HCT116 (cell line): ENCODE results near the gene MED16. TPM values are rescaled to one million over a fixed set of nuclear protein-coding genes. Genes with fewer than 3 reads are reported as not detected.

Experiments used
- ATAC-seq: fragments of 200-7000 bp; cut with Tn5 transposase; 2 replicates; pipeline ENCODE4 v1.9.1; 2020; ENCODE audit warnings: mild to moderate bottlenecking, moderate library complexity
- Bru-seq: library from RNA; stranded (reverse); fragments of 400-500 nt; gene quantifications from one replicate; lab custom pipeline; 2021; lab: Mats Ljungman, UMichigan
- BruChase-seq, 2 experiments: library from RNA; stranded (reverse); fragments of 400-500 nt; gene quantifications; one replicate each; lab custom pipeline; 2021; lab: Mats Ljungman, UMichigan
- BruUV-seq: library from RNA; stranded (reverse); fragments of 400-500 nt; replicated peaks from 2 replicates; lab custom pipeline; 2021; lab: Mats Ljungman, UMichigan
- CTCF ChIA-PET: fragments of 300-600 bp; sonication (Branson Sonifier 250); formaldehyde crosslinking; loops from one replicate; lab custom pipeline; 2021; ENCODE audit warnings: antibody characterized with exemption; lab: Charles Lee
- POLR2A ChIA-PET: fragments of 300-600, 350-600 bp; sonication (Branson Sonifier 250); formaldehyde crosslinking; loops from one replicate; lab custom pipeline; 2021; ENCODE audit warnings: antibody characterized with exemption; lab: Charles Lee
- RAD21 ChIA-PET, 2 experiments: fragments of 300-600 bp; sonication (Branson Sonifier 250); formaldehyde crosslinking; loops; one replicate each; lab custom pipeline; 2023; ENCODE audit warnings: low total read pairs in 2 of 2; ENCODE audit not compliant: uncharacterized antibody in 2 of 2, unreplicated experiment in 2 of 2, low non-redundant PET in 1 of 2; lab: Charles Lee
- DNase-seq: peaks from one replicate; pipeline ENCODE4 v3.0.0-alpha.2; 2010; ENCODE audit warnings: low read depth, low spot score
- H2AFZ ChIP-seq: fragments of 200-600 bp; shearing (Covaris generic), sonication (generic); 2 replicates; pipeline ENCODE4 v1.6.1; 2017; ENCODE audit warnings: low read depth, mixed run types, mixed read lengths, antibody characterized with exemption, low read length; ENCODE audit not compliant: poor library complexity, severe bottlenecking
- H3K27ac ChIP-seq: 2 replicates; pipeline ENCODE4 v1.5.1; 2012; ENCODE audit warnings: low read depth, low read length
- H3K27me3 ChIP-seq: fragments of 200-600 bp; sonication (generic); 2 replicates; pipeline ENCODE4 v1.6.1; 2016; ENCODE audit warnings: mixed run types, low read length, mixed read lengths; ENCODE audit not compliant: insufficient read depth
- H3K36me3 ChIP-seq, 2 experiments: fragments of 200-500 bp in 1 of 2; fragments of 200-600 bp in 1 of 2; sonication (Bioruptor generic) in 1 of 2; sonication (generic) in 1 of 2; 2 replicates each; pipeline versions ENCODE4 v1.5.1 to v1.6.1; 2014 to 2016; ENCODE audit warnings: low read length in 2 of 2, inconsistent platforms in 1 of 2, mixed read lengths in 1 of 2, mixed run types in 1 of 2; ENCODE audit not compliant: insufficient read depth in 2 of 2, control insufficient read depth in 1 of 2
- H3K4me1 ChIP-seq, 2 experiments: fragments of 200-600 bp in 1 of 2; sonication (generic) in 1 of 2; 2 replicates each; pipeline versions ENCODE4 v1.5.1 to v1.6.1; 2012 to 2017; ENCODE audit warnings: low read length in 2 of 2, inconsistent platforms in 1 of 2, mild to moderate bottlenecking in 1 of 2, mixed read lengths in 1 of 2, mixed run types in 1 of 2, moderate library complexity in 1 of 2; ENCODE audit not compliant: insufficient read depth in 2 of 2, control insufficient read depth in 1 of 2
- H3K4me2 ChIP-seq: fragments of 200-600 bp; sonication (generic); 2 replicates; pipeline ENCODE4 v1.6.1; 2017; ENCODE audit warnings: mixed run types, low read length, mixed read lengths
- H3K4me3 ChIP-seq, 2 experiments: fragments of 200-600 bp in 1 of 2; sonication (generic) in 1 of 2; replicated peaks in 1 of 2; 2 replicates each; pipeline ENCODE4 v1.5.1; 2011 to 2016; ENCODE audit warnings: low read length in 2 of 2, control low read depth in 1 of 2, low read depth in 1 of 2, mild to moderate bottlenecking in 1 of 2, mixed read lengths in 1 of 2, mixed run types in 1 of 2
- H3K79me2 ChIP-seq: fragments of 200-600 bp; sonication (generic); 2 replicates; pipeline ENCODE4 v1.6.1; 2017; ENCODE audit warnings: mild to moderate bottlenecking, mixed run types, low read length, moderate library complexity, mixed read lengths; ENCODE audit not compliant: insufficient read depth
- H3K9ac ChIP-seq: fragments of 200-600 bp; sonication (generic); 2 replicates; pipeline ENCODE4 v1.6.1; 2016; ENCODE audit warnings: low read length, mixed read lengths
- H3K9me2 ChIP-seq: fragments of 200-600 bp; sonication (generic), shearing (Covaris generic); 2 replicates; pipeline ENCODE4 v1.6.1; 2017; ENCODE audit warnings: mixed run types, mild to moderate bottlenecking, moderate library complexity; ENCODE audit not compliant: insufficient read depth
- H3K9me3 ChIP-seq, 2 experiments: fragments of 200-500 bp in 1 of 2; fragments of 200-600 bp in 1 of 2; sonication (Bioruptor generic) in 1 of 2; sonication (generic) in 1 of 2; 2 replicates each; pipeline ENCODE4 v1.6.1; 2014 to 2017; ENCODE audit warnings: low read length in 2 of 2, mixed read lengths in 2 of 2, inconsistent platforms in 1 of 2, low read depth in 1 of 2, mild to moderate bottlenecking in 1 of 2, mixed run types in 1 of 2, moderate library complexity in 1 of 2; ENCODE audit not compliant: control insufficient read depth in 1 of 2, insufficient read depth in 1 of 2
- H4K20me1 ChIP-seq: fragments of 200-600 bp; sonication (generic), shearing (Covaris generic); 2 replicates; pipeline ENCODE4 v1.6.1; 2017; ENCODE audit warnings: mixed run types, mild to moderate bottlenecking, moderate library complexity; ENCODE audit not compliant: insufficient read depth
- CTCF ChIP-seq, 3 experiments: fragments of 200-600 bp in 1 of 3; sonication (generic) in 1 of 3; IDR thresholded peaks in 2 of 3; conservative IDR thresholded peaks in 1 of 3; 2 replicates each; pipeline ENCODE4 v1.5.1; 2012 to 2017; ENCODE audit warnings: low read depth in 2 of 3, low read length in 2 of 3, antibody characterized with exemption in 1 of 3, borderline replicate concordance in 1 of 3, control low read depth in 1 of 3, mild to moderate bottlenecking in 1 of 3, mixed read lengths in 1 of 3, mixed run types in 1 of 3, moderate library complexity in 1 of 3; ENCODE audit not compliant: insufficient read depth in 1 of 3
- EGR1 ChIP-seq: IDR thresholded peaks from 2 replicates; pipeline ENCODE4 v1.6.1; 2012; ENCODE audit warnings: low read depth
- POLR2A ChIP-seq: IDR thresholded peaks from 2 replicates; pipeline ENCODE4 v1.7.0; 2011; ENCODE audit warnings: borderline replicate concordance; ENCODE audit not compliant: insufficient read depth, insufficient read length; ENCODE audit errors: extremely low read depth
- POLR2AphosphoS5 ChIP-seq: IDR thresholded peaks from 2 replicates; pipeline ENCODE4 v1.6.1; 2011; ENCODE audit warnings: mild to moderate bottlenecking, low read depth, low read length, moderate library complexity
- YY1 ChIP-seq: IDR thresholded peaks from 2 replicates; pipeline ENCODE4 v1.6.1; 2011; ENCODE audit warnings: low read length, low read depth, moderate library complexity, mild to moderate bottlenecking; ENCODE audit not compliant: insufficient replicate concordance; ENCODE audit errors: extremely low read depth
- ZFX ChIP-seq: fragments of 450-650 bp; IDR thresholded peaks from 2 replicates; pipeline ENCODE4 v1.6.1; 2017
- intact Hi-C: fragments of 100-400 bp; cut with micrococcal nuclease; formaldehyde crosslinking; loops from 2 replicates; pipeline ENCODE4 v1.10.0; 2022
- long read RNA-seq: library from polyadenylated mRNA; unstranded; transcript quantifications from one replicate; pipeline ENCODE4 v2.0.0, GENCODE V29; 2021; ENCODE audit not compliant: unreplicated experiment
- polyA plus RNA-seq: library from polyadenylated mRNA; unstranded; fragments of >200 nt; gene quantifications from 2 replicates; pipeline ENCODE4 v1.2.1, GENCODE V29; 2012; ENCODE audit warnings: missing spikeins
- total RNA-seq: library from RNA; stranded (reverse); gene quantifications from one replicate; pipeline ENCODE4 v1.2.1, GENCODE V29; 2021; ENCODE audit not compliant: unreplicated experiment

MED16 gene, protein sequence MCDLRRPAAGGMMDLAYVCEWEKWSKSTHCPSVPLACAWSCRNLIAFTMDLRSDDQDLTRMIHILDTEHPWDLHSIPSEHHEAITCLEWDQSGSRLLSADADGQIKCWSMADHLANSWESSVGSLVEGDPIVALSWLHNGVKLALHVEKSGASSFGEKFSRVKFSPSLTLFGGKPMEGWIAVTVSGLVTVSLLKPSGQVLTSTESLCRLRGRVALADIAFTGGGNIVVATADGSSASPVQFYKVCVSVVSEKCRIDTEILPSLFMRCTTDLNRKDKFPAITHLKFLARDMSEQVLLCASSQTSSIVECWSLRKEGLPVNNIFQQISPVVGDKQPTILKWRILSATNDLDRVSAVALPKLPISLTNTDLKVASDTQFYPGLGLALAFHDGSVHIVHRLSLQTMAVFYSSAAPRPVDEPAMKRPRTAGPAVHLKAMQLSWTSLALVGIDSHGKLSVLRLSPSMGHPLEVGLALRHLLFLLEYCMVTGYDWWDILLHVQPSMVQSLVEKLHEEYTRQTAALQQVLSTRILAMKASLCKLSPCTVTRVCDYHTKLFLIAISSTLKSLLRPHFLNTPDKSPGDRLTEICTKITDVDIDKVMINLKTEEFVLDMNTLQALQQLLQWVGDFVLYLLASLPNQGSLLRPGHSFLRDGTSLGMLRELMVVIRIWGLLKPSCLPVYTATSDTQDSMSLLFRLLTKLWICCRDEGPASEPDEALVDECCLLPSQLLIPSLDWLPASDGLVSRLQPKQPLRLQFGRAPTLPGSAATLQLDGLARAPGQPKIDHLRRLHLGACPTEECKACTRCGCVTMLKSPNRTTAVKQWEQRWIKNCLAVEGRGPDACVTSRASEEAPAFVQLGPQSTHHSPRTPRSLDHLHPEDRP
- total RNA-seq (73.6 TPM), Bru-seq, nascent RNA (percentile 51 among the genes with signal in this experiment), BruChase-seq, experiment 1, labeled RNA remaining after a 6-hour chase (percentile 67 among the genes with signal in this experiment), BruChase-seq, experiment 2, labeled RNA remaining after a 2-hour chase (percentile 64 among the genes with signal in this experiment)
- polyA plus RNA-seq: 52.1 and 55.5 TPM in 2 replicates
- long read RNA-seq, transcript MED16-204 (15 exons, 3,420 nt): major isoform, 59 of 136 reads
- long read RNA-seq, partial matches to known transcripts: 54 of 136 reads
- long read RNA-seq, other reads (novel, unspliced or antisense): 22 of 136 reads

GRCh38 chr19:892894-893689, at the start of gene MED16, which contains the start of gene RNU6-9:
MED16 (minus strand) TSS chr19:893187; CDS start chr19:891131, 2,056 bp downstream.
RNU6-9 (plus strand) TSS chr19:893484.
- no peak for TF ChIP-seq EGR1
- TF ChIP-seq YY1: peak; percentile 90
- no peak for TF ChIP-seq CTCF (IDR thresholded peaks at IDR 0.05 in 2 of 3, conservative IDR thresholded peaks at IDR 0.05 in 1 of 3; ENCODE audit: borderline replicate concordance in 1 of 3, insufficient read depth in 1 of 3, low read depth in 2 of 3, low read length in 2 of 3)
- peak; percentile 41 for TF ChIP-seq POLR2A
- TF ChIP-seq ZFX: peak; percentile 65; the same call in 1 of the 2 replicates
- TF ChIP-seq POLR2AphosphoS5: peak; percentile 77
- ATAC-seq (peak; percentile 89), DNase-seq (peak; percentile 86)
- intact Hi-C loops: no loop called here
- Histone ChIP-seq H3K9me2 (no peaks in the 10 kb centered on the region), H2AFZ (peak within 1 kb of the TSS; percentile 67), H3K4me1 (peaks cover 0 to 13% of the 10 kb centered on the region in 2 experiments; a peak in 2 of 4 replicates), H4K20me1 (no peaks in the 10 kb centered on the region), H3K27ac (peak within 1 kb of the TSS; percentile 82), H3K27me3 (no peaks in the 10 kb centered on the region), H3K4me3 (peak within 1 kb of the TSS; percentile 83 to 85), H3K79me2 (peaks cover 12% of the 10 kb centered on the region; the same call in 1 of the 2 replicates), H3K9ac (peak within 1 kb of the TSS; percentile 87), H3K4me2 (peak within 1 kb of the TSS; percentile 80), H3K9me3 (no peaks in the 10 kb centered on the region), H3K36me3 (peaks cover 6 to 19% of the 10 kb centered on the region in 2 experiments; a peak in 2 of 4 replicates)
- ChIA-PET CTCF (no interaction called here), POLR2A (interaction anchor here (0.5 to 0.9 kb wide), 3 partner anchors 15 to 376 kb away, joined by 3 to 5 read pairs (median 4); partner anchors contain the start of gene CIRBP), RAD21 (interaction anchor here in 1 of 2 experiments (0.6 kb wide), 2 partner anchors 10 to 122 kb away, joined by 3 to 4 read pairs; no protein-coding TSS in a partner anchor)
- TSS peak; percentile 100 for BruUV-seq
